NT2/D1 (cell line): Measurements from ENCODE around the gene EDN1.

ENCODE experiments used
- SUZ12 ChIP-seq: IDR thresholded peaks from 2 replicates; pipeline ENCODE4 v1.6.1; 2011; ENCODE audit not compliant: insufficient read length, insufficient read depth; ENCODE audit errors: extremely low read depth
- YY1 ChIP-seq: IDR thresholded peaks from 2 replicates; pipeline ENCODE4 v1.6.1; 2011; ENCODE audit not compliant: insufficient read length, insufficient read depth
- ZNF274 ChIP-seq: IDR thresholded peaks from 2 replicates; pipeline ENCODE4 v1.6.1; 2011; ENCODE audit warnings: mild to moderate bottlenecking, low read depth, low read length

- no peak for TF ChIP-seq YY1
- TF ChIP-seq ZNF274 = no peak
- no peak for TF ChIP-seq SUZ12
Measured at GRCh38 chr6:12286373-12287110, 3.6 kb upstream of the EDN1 start.
